Head of caudate nucleus (tissue), 42 donors: ENCODE measurements around the gene EP300.
A peak's percentile ranks its signal among the peaks of the same experiment; 100 is the strongest.
"Not testable (repeated sequence)": the region's sequence is repeated elsewhere in the genome, so short reads cannot be mapped to it uniquely, and the experiment has no call there.

Source experiments
- DNase-seq, 42 donors: peaks; one replicate each; pipeline versions ENCODE4 v3.0.0 to v3.0.0-alpha.2; 2020 to 2021; ENCODE audit warnings: mixed read lengths in 7 of 42
- intact Hi-C: fragments of 100-400 bp; cut with DNase I; formaldehyde crosslinking; loops from one replicate; pipeline ENCODE4 v1.15.0; 2022

EP300 gene

GRCh38 chr22:41075946-41076345 lies 16.4 kb upstream of the EP300 start:
- DNase-seq = no peak
- intact Hi-C loops = no loop called here

GRCh38 chr22:41076857-41077256 lies 15.5 kb upstream of the EP300 start:
- intact Hi-C loops = no loop called here
- DNase-seq = no peak

- intact Hi-C loops = no loop called here
- DNase-seq = no peak
Measured at GRCh38 chr22:41078931-41079330, 13.5 kb upstream of the EP300 start.

- intact Hi-C loops = no loop called here
- DNase-seq = peak in 1 of 42 donors; percentile 3
Measured at GRCh38 chr22:41085842-41086241, 6.5 kb upstream of the EP300 start.

- intact Hi-C loops = loop anchor here (1.0 to 10.0 kb wide), 3 partner anchors 103 to 196 kb away; partner anchors contain the start of genes RANGAP1 and RBX1
- DNase-seq = peak; percentile 95 to 100 (median 99)
Measured at GRCh38 chr22:41091132-41092022, 1.0 kb upstream of the EP300 start.

GRCh38 chr22:41092847-41093411 lies 537 bp downstream of the EP300 start:
- peak in 31 of 42 donors; percentile 8 to 65 (median 32) for DNase-seq
- intact Hi-C loops = loop anchor here (5.0 to 10.0 kb wide), 2 partner anchors 102 to 194 kb away; partner anchors contain the start of gene RANGAP1

- intact Hi-C loops = loop anchor here (5.0 to 10.0 kb wide), 2 partner anchors 101 to 193 kb away; partner anchors contain the start of gene RANGAP1
- DNase-seq = peak in 13 of 42 donors; percentile 10 to 53 (median 24)
Measured at GRCh38 chr22:41094041-41094593, 1.7 kb downstream of the EP300 start.

- no peak for DNase-seq
- intact Hi-C loops = loop anchor here (10.0 kb wide), 1 partner anchor 98 kb away; no protein-coding TSS in a partner anchor
Measured at GRCh38 chr22:41096391-41096790, 4.0 kb downstream of the EP300 start.

- intact Hi-C loops = loop anchor here (10.0 kb wide), 1 partner anchor 98 kb away; no protein-coding TSS in a partner anchor
Measured at GRCh38 chr22:41096841-41097240, 4.4 kb downstream of the EP300 start.

GRCh38 chr22:41099036-41099435 lies 6.6 kb downstream of the EP300 start:
- intact Hi-C loops = loop anchor here (10.0 kb wide), 1 partner anchor 96 kb away; no protein-coding TSS in a partner anchor
- peak in 39 of 42 donors; percentile 11 to 77 (median 44) for DNase-seq

More at GRCh38 chr22:41096841-41097240, 4.4 kb downstream of the EP300 start:
- no peak for DNase-seq

GRCh38 chr22:41106122-41106968 lies 14.0 kb downstream of the EP300 start:
- intact Hi-C loops = no loop called here
- no peak for DNase-seq

- intact Hi-C loops, DNase-seq: not testable (repeated sequence)
Measured at GRCh38 chr22:41106969-41107325, 14.6 kb downstream of the EP300 start.

GRCh38 chr22:41110968-41111367 lies 18.6 kb downstream of the EP300 start:
- DNase-seq = no peak
- intact Hi-C loops = no loop called here

- DNase-seq = no peak
- intact Hi-C loops = no loop called here
Measured at GRCh38 chr22:41116342-41116741, 23.9 kb downstream of the EP300 start.

GRCh38 chr22:41117127-41117965 lies 25.0 kb downstream of the EP300 start:
- DNase-seq = no peak
- intact Hi-C loops = no loop called here

- intact Hi-C loops = no loop called here
- no peak for DNase-seq
Measured at GRCh38 chr22:41123151-41123550, 30.8 kb downstream of the EP300 start.

- intact Hi-C loops = no loop called here
- no peak for DNase-seq
Measured at GRCh38 chr22:41124086-41124485, 31.7 kb downstream of the EP300 start.

GRCh38 chr22:41127451-41127850 lies 35.1 kb downstream of the EP300 start:
- intact Hi-C loops = no loop called here
- DNase-seq = peak in 6 of 42 donors; percentile 6 to 52 (median 12)
